CD4-positive, alpha-beta T cell (primary cell): ENCODE data around the gene CD19. TPM values are rescaled to one million over a fixed set of nuclear protein-coding genes. Genes with fewer than 3 reads are reported as not detected.

Source experiments
- ATAC-seq: fragments of 200-7000 bp; cut with Tn5 transposase; one replicate; pipeline ENCODE4 v1.10.0; 2022; ENCODE audit warnings: mild to moderate bottlenecking; ENCODE audit not compliant: poor library complexity
- CTCF ChIA-PET: fragments of 350-600 bp; sonication (Branson Sonifier 250); formaldehyde crosslinking; loops from one replicate; lab custom pipeline; 2021; ENCODE audit warnings: antibody characterized with exemption, inconsistent platforms; lab: Charles Lee
- POLR2A ChIA-PET: fragments of 350-600 bp; sonication (Branson Sonifier 250); formaldehyde crosslinking; loops from one replicate; lab custom pipeline; 2021; ENCODE audit warnings: antibody characterized with exemption, inconsistent platforms; lab: Charles Lee
- DNase-seq, 14 experiments: peaks; one replicate each; pipeline ENCODE4 v3.0.0-alpha.2; 2013 to 2020; ENCODE audit warnings: mixed read lengths in 2 of 14
- H3K27ac ChIP-seq, 2 donors: one replicate each; pipeline versions ENCODE4 v1.5.1 to v1.7.0; 2013; ENCODE audit warnings: low read length in 2 of 2, low read depth in 1 of 2, mild to moderate bottlenecking in 1 of 2
- H3K27me3 ChIP-seq, 2 experiments: 1 replicate in 1 of 2; 2 replicates in 1 of 2; pipeline versions ENCODE4 v1.6.1 to v1.7.0; 2013; ENCODE audit warnings: low read length in 2 of 2, control low read depth in 1 of 2, mild to moderate bottlenecking in 1 of 2, moderate library complexity in 1 of 2; ENCODE audit not compliant: insufficient read depth in 2 of 2, control insufficient read depth in 1 of 2
- H3K36me3 ChIP-seq: one replicate; pipeline ENCODE4 v1.6.1; 2013; ENCODE audit warnings: low read length, control low read depth; ENCODE audit not compliant: insufficient read depth
- H3K4me1 ChIP-seq: one replicate; pipeline ENCODE4 v1.6.1; 2013; ENCODE audit warnings: low read length, control low read depth; ENCODE audit not compliant: insufficient read depth
- H3K4me3 ChIP-seq: one replicate; pipeline ENCODE4 v1.5.1; 2013; ENCODE audit warnings: mild to moderate bottlenecking, low read length, moderate library complexity
- H3K9me3 ChIP-seq, 2 experiments: 1 replicate in 1 of 2; 2 replicates in 1 of 2; pipeline versions ENCODE4 v1.6.1 to v1.7.0; 2013; ENCODE audit warnings: low read length in 2 of 2, mild to moderate bottlenecking in 2 of 2, control low read depth in 1 of 2, moderate library complexity in 1 of 2; ENCODE audit not compliant: control insufficient read depth in 1 of 2, insufficient read depth in 1 of 2
- H3K27ac Mint-ChIP-seq: one replicate; pipeline ENCODE4 v1.8.0; 2020; ENCODE audit warnings: mixed read lengths
- H3K27me3 Mint-ChIP-seq: one replicate; pipeline ENCODE4 v1.8.0; 2021; ENCODE audit warnings: mixed read lengths
- H3K36me3 Mint-ChIP-seq: one replicate; pipeline ENCODE4 v1.8.0; 2021; ENCODE audit warnings: low read depth, mixed read lengths
- H3K4me1 Mint-ChIP-seq: one replicate; pipeline ENCODE4 v1.8.0; 2021; ENCODE audit warnings: low read depth, mixed read lengths
- H3K4me3 Mint-ChIP-seq: one replicate; pipeline ENCODE4 v1.8.0; 2020; ENCODE audit warnings: mild to moderate bottlenecking, mixed read lengths
- H3K9me3 Mint-ChIP-seq: one replicate; pipeline ENCODE4 v1.8.0; 2020; ENCODE audit warnings: mixed read lengths
- intact Hi-C, 2 experiments: fragments of 100-400 bp; cut with DNase I in 1 of 2; cut with micrococcal nuclease in 1 of 2; formaldehyde crosslinking; loops; one replicate each; pipeline versions ENCODE4 v1.15.1 to v1.9.0; 2023 to 2025; cut with DNase I, micrococcal nuclease
- total RNA-seq, 174 experiments: library from RNA in 2 of 174; stranded (reverse) in 2 of 174; gene quantifications; one replicate each; pipeline ENCODE4 v1.2.3 and lab custom pipeline; 2021 to 2026
- TF ChIP-seq, protein P1 (sequence below): fragments of 200-600 bp; IDR thresholded peaks from one replicate; pipeline ENCODE4 v1.8.0; 2022; ENCODE audit warnings: antibody characterized with exemption, mild to moderate bottlenecking

CD19 gene
- total RNA-seq, 2 experiments from 2014 or later, result 0.14 to 0.27 TPM

DNA sequence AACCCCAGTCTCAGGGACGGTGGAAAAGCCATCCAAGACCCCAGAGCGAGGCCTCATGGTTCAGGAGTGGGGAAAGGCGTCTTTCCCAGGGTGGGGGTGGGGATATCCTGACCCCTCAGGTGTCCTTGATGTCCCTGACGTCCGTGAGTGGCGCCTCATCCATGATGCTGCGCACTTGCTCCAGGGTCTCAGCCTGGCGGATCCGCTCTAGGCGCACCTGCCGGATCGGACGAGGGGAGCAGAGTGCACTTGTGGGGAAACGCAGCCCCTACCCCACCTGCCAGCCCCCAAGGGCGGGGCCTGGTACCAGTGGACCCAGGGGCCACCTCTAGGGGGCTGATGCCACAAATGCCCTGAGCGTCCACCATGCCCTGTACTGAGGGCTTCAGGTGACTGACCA is 26.9 kb upstream of the CD19 start:
- DNase-seq (no peak), ATAC-seq (no peak)
- Histone ChIP-seq H3K27me3 (no peaks in the 10 kb centered on the region), H3K9me3 (no peaks in the 10 kb centered on the region), H3K4me1 (no peaks in the 10 kb centered on the region), H3K4me3 (no peak overlapping the region), H3K27ac (no peak overlapping the region), H3K36me3 (peaks cover 21% of the 10 kb centered on the region)
- Mint-ChIP-seq H3K4me1 (no peaks in the 10 kb centered on the region), H3K27me3 (no peaks in the 10 kb centered on the region), H3K27ac (no peak overlapping the region), H3K4me3 (no peak overlapping the region), H3K9me3 (no peaks in the 10 kb centered on the region), H3K36me3 (no peaks in the 10 kb centered on the region)
- TF ChIP-seq, protein P1, sequence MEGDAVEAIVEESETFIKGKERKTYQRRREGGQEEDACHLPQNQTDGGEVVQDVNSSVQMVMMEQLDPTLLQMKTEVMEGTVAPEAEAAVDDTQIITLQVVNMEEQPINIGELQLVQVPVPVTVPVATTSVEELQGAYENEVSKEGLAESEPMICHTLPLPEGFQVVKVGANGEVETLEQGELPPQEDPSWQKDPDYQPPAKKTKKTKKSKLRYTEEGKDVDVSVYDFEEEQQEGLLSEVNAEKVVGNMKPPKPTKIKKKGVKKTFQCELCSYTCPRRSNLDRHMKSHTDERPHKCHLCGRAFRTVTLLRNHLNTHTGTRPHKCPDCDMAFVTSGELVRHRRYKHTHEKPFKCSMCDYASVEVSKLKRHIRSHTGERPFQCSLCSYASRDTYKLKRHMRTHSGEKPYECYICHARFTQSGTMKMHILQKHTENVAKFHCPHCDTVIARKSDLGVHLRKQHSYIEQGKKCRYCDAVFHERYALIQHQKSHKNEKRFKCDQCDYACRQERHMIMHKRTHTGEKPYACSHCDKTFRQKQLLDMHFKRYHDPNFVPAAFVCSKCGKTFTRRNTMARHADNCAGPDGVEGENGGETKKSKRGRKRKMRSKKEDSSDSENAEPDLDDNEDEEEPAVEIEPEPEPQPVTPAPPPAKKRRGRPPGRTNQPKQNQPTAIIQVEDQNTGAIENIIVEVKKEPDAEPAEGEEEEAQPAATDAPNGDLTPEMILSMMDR, result no peak
- intact Hi-C loops, result no loop called here
- POLR2A ChIA-PET, result no interaction called here
- CTCF ChIA-PET, result no interaction called here

DNA sequence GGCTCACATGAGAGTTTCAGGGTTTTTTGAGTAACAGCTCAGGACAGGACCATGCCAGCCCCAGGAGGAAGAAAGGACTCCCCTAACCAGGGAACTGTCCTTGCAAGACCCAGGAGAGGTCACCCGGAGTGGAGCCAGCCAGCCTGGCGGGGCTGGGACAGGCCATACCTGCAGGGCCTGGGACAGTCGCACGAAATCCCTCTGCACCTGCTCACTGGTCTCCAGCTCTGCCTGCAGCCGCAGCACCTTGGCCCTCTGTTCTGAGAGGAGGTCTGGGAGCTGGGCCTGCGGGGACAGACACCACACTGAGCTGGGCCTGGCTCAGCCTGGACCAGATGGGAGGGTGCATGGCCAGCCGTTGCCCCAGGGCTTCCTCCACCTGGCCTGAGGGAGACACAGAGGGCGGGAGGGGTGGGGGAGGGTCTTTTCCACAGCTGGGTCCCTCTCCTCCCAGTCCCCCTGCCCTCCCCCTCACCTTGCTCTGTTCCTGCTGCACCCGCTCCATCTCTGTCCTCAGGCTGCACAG is 26.5 kb upstream of the CD19 start:
- ChIA-PET CTCF (no interaction called here), POLR2A (no interaction called here)
- no peak overlapping the region for H3K27ac Mint-ChIP-seq
- Histone ChIP-seq H3K36me3 (peaks cover 21% of the 10 kb centered on the region), H3K9me3 (no peaks in the 10 kb centered on the region), H3K27ac (no peak overlapping the region), H3K4me1 (no peaks in the 10 kb centered on the region), H3K4me3 (no peak overlapping the region), H3K27me3 (no peaks in the 10 kb centered on the region)
- H3K27me3 Mint-ChIP-seq, result no peaks in the 10 kb centered on the region
- H3K4me1 Mint-ChIP-seq, result no peaks in the 10 kb centered on the region
- intact Hi-C loops, result no loop called here
- H3K36me3 Mint-ChIP-seq, result peaks cover 4% of the 10 kb centered on the region
- H3K9me3 Mint-ChIP-seq, result no peaks in the 10 kb centered on the region
- DNase-seq (no peak), ATAC-seq (no peak)
- no peak overlapping the region for H3K4me3 Mint-ChIP-seq
- TF ChIP-seq, protein P1, result no peak

DNA sequence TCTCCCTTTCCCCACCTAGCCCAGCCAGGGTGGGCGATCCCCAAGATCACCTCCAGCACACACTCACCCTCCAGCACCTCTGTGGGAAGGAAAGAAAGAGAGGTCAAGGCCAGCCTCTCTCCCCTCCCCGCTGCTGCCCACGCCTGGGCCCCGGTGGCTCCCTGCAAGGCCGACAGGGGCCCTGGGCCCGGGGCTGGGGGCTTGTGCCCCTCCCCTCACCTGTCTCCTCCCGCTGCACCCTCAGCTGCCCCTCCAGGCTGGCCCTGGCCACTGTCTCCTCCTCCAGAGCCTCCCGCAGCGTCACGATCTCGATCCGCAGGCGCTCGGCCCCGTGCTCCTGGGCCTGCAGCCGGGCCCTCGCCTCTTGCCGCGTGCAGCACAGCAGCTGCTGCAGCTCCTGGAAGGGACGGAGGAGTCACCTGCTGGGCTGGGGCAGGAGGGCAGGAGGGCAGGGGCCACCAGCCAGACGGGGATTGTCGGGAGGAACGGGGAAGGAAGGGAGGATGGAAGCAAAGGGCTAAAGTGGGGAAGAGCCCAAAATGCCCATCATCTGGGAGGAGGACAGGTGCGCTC is 25.9 kb upstream of the CD19 start:
- CTCF ChIA-PET, result no interaction called here
- intact Hi-C loops, result no loop called here
- H3K36me3 ChIP-seq, result peaks cover 21% of the 10 kb centered on the region
- H3K9me3 Mint-ChIP-seq, result no peaks in the 10 kb centered on the region
- peaks cover 8% of the 10 kb centered on the region for H3K36me3 Mint-ChIP-seq
- no peak overlapping the region for H3K4me3 Mint-ChIP-seq
- DNase-seq (no peak), ATAC-seq (no peak)
- no peak overlapping the region for H3K27ac Mint-ChIP-seq
- TF ChIP-seq, protein P1, result no peak
- no peaks in the 10 kb centered on the region for H3K27me3 ChIP-seq
- no peaks in the 10 kb centered on the region for H3K4me1 ChIP-seq
- H3K9me3 ChIP-seq, result no peaks in the 10 kb centered on the region
- POLR2A ChIA-PET, result no interaction called here
- no peak overlapping the region for H3K4me3 ChIP-seq
- no peaks in the 10 kb centered on the region for H3K27me3 Mint-ChIP-seq
- no peaks in the 10 kb centered on the region for H3K4me1 Mint-ChIP-seq
- no peak overlapping the region for H3K27ac ChIP-seq
